HL-60/S4 treated with phorbol 12-myristate 13-acetate at 8.2 ng/mL for 4 days and 3 days (cell line): ENCODE measurements around the gene MRNIP.
"Not testable (repeated sequence)": the region's sequence is repeated elsewhere in the genome, so short reads cannot be mapped to it uniquely, and the experiment has no call there.

ENCODE experiments used
- in situ Hi-C: fragments of 300-500 bp; cut with MboI; formaldehyde crosslinking; loops from 2 replicates; pipeline ENCODE4 v1.15.0; 2022; ENCODE audit warnings: low sequenced_read_pairs

Gene MRNIP

GRCh38 chr5:179840766-179841165, 17.9 kb downstream of the MRNIP start:
- in situ Hi-C loops: no loop called here

- in situ Hi-C loops: no loop called here
Measured at GRCh38 chr5:179840321-179840720, 18.3 kb downstream of the MRNIP start.

DNA sequence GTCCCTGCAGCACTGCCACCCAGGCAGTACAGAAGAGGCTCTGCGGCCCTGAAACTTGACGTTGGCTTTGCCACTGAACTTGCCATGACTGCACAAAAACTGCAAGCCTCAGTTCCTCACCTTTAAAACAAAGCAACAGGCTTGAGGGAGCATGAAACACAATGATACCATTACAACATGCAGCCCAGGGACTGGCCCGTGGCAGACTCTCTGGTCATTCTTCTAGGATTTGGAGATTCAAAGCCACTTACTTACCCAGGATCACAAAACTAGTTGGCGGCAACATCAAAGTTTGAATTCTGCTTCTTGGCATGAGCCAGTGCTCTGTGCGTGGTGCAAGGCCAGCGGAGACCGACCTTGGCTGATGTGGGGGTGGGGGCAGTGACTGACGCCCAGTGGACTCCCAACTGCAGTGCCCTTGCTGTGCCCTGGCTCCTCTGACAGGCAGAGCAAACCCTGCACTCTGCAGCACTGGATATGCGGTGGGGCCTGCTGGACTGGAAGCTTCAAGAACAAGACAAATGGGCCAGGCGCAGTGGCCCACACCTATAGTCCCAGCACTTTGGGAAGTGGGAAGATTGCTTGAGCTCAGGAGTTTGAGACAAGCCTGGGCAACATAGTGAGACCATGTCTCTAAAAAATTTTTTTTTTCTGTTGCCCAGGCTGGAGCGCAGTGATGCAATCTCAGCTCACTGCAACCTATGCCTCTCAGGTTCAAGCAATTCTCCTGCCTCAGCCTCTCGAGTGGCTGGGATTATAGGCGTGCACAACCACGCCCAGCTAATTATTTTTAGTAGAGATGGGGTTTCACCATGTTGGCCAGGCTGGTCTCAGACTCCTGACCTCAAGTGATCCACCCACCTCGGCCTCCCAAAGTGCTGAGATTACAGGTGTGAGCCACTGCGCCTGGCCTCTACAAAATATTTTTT, 19.0 kb downstream of the MRNIP start:
- in situ Hi-C loops: no loop called here

DNA sequence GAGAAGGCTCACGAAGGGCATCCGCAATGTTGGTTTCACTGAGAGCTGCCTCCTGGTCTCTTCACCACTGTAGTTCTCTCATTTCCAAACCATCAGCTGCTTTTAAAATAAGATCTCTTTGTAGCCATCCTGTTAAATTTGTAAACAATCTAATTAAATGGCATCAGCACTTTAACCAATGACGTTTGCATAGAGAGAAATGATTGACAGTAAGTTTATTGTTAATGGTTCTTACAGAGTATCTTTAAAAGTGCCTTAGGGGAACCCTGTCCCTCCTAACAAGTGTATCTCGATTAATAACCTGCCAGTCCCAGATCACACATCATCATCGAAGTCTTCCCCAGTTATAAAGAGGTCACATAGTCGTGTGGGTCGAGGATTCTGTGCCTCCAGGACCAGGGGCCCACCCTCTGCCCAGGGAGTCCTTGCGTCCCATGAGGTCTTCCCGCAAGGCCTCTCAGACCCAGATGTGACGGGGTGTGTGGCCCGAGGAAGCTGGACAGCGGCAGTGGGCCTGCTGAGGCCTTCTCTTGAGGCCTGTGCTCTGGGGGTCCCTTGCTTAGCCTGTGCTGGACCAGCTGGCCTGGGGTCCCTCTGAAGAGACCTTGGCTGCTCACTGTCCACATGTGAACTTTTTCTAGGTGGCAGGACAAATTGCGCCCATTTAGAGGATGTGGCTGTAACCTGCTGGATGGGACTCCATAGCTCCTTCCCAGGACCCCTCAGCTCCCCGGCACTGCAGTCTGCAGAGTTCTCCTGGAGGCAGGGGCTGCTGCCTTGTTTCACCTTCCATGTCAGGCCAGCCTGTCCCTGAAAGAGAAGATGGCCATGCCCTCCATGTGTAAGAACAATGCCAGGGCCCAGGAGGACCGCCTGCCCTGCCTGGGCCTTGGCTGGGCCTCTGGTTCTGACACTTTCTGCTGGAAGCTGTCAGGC, 21.3 kb downstream of the MRNIP start:
- in situ Hi-C loops: no loop called here

DNA sequence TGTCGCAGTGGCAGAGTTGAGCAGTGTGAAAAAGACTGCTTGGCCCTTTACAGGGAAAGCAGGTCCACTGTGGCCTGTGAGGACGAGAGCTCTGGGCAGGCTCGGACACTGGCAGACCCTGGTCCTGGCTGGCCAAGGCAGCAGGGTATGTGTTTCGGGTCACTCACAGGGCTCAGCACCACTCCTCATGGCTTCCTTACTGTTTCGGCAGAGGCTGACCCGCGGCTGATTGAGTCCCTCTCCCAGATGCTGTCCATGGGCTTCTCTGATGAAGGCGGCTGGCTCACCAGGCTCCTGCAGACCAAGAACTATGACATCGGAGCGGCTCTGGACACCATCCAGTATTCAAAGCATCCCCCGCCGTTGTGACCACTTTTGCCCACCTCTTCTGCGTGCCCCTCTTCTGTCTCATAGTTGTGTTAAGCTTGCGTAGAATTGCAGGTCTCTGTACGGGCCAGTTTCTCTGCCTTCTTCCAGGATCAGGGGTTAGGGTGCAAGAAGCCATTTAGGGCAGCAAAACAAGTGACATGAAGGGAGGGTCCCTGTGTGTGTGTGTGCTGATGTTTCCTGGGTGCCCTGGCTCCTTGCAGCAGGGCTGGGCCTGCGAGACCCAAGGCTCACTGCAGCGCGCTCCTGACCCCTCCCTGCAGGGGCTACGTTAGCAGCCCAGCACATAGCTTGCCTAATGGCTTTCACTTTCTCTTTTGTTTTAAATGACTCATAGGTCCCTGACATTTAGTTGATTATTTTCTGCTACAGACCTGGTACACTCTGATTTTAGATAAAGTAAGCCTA, 22.2 kb downstream of the MRNIP start:
- in situ Hi-C loops: no loop called here

GRCh38 chr5:179834871-179835270, 23.7 kb downstream of the MRNIP start:
- in situ Hi-C loops: not testable (repeated sequence)

GRCh38 chr5:179834120-179834519, 24.5 kb downstream of the MRNIP start:
- in situ Hi-C loops: no loop called here

DNA sequence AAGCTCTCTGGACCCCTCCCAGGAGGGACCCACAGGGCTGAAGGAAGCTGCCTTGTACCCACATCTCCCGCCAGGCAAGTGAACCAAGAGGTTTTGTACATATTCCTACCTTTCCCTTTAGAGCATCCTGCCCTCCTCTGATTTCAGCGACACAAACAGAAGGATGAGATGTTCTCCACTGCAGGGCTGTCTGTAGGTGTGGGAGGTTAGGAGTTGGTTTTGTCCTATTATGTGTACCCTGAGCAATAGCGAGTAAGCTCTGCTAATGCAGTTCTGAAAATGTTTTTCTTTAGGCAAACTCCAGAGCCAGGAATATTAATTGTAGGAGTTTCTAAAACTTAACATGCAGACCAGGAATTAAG, 24.9 kb downstream of the MRNIP start:
- in situ Hi-C loops: no loop called here

GRCh38 chr5:179833056-179833708, 25.4 kb downstream of the MRNIP start:
- in situ Hi-C loops: no loop called here

DNA sequence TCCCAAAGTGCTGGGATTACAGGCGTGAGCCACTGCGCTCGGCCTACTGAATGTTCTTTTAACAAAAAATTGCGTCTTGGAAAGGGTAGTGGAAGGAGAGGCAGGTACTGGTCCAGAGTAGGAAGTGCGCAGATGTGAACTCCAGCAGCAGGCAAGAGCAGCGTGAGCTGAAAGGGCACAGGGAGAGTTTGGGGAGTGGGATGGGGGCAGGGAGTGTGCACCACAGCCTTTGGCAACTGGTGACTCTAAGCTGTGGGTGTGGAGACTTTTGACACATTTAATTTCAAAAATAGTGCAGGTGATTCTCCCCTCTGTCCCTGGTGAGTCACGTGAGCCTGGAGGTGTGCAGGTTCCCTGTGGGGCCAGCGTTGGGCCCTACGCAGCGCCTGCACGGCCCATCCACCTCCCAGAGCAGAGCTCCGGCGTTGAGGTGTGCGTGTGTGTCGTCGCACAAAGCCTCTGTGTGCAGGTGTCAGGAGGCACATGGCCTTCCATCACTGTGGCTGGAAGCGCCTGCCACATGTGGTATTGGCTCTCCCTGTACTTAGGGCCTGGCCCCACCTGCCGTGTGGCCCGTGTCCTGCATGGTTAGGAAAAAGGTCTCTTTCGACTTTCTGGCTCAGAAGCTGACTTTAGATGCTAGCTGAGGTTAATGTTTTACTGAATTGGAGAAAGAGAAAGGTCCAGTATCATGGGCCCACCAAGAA, 26.4 kb downstream of the MRNIP start:
- in situ Hi-C loops: no loop called here

DNA sequence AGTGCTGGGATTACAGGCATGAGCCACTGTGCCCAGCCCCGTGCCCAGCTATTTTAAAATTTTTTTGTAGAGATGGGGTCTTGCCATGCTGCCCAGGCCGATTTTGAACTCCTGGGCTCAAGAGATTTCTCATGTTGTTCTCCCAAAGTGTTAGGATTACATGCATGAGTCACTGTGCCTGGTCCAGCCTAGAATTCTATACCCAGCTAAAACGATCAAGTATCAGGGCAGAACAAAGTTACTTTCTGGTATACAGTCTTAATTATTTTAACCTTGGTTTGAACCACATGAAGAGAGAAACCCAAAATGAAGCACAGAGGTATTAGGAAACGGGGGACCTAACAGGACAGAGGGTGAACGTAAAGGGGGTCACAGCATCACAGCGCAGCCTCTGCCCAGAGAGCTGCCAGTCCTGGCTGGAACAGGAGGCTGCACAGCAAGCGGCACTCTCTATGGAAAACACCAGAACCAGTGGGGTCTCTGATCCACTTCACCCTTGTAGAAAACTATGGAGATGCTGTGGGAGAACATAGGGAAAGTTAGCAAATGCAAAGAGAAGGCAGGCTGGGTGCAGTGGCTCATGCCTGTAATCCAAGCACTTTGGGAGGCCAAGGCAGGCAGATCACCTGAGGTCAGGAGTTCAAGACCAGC, 27.7 kb downstream of the MRNIP start:
- in situ Hi-C loops: no loop called here

GRCh38 chr5:179829732-179830435, 28.7 kb downstream of the MRNIP start:
- in situ Hi-C loops: no loop called here

- in situ Hi-C loops: no loop called here
Measured at GRCh38 chr5:179828756-179829421, 29.7 kb downstream of the MRNIP start.

- in situ Hi-C loops: no loop called here
Measured at GRCh38 chr5:179827680-179828079, 30.9 kb downstream of the MRNIP start.

- in situ Hi-C loops: no loop called here
Measured at GRCh38 chr5:179825655-179826182, 32.9 kb downstream of the MRNIP start.

GRCh38 chr5:179824745-179825112, 33.9 kb downstream of the MRNIP start:
- in situ Hi-C loops: no loop called here

DNA sequence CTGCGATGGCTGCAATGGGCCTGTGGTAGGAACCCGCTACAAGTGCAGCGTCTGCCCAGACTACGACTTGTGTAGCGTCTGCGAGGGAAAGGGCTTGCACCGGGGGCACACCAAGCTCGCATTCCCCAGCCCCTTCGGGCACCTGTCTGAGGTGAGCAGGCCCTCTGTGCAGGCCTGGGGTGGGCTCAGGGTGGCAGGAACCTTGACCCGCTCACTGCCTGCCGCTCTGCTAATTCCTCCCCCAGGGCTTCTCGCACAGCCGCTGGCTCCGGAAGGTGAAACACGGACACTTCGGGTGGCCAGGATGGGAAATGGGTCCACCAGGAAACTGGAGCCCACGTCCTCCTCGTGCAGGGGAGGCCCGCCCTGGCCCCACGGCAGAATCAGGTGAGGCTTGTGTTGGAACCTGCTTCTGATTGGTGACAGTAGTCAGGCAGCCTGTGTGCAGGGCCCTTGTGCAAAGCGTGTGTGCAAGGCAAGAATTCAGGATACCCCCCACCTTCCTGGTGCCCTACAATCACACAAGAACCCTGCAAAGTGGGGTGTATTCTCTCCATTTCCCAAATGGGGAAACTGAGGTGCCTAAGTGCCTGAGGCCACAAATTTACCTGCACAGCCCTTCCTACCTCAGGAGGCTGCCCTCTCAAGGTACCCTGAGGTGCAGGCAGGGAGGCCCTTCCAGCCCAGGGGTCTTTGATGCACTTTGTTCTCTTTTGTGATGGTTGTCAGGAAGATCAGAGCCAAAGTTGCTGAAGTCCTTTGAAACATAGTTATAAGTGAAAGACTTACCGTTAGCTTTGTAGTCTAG, 34.5 kb downstream of the MRNIP start:
- in situ Hi-C loops: no loop called here
